Activated T-cell treated with anti-CD3 and anti-CD28 coated beads, Interleukin-2, amount 50 U/mL, for 48 hours (primary cell): ENCODE results near the gene TIMP4.

Source experiments
- DNase-seq, 2 experiments: peaks; one replicate each; pipeline ENCODE4 v3.0.0-alpha.2; 2020

TIMP4 gene

DNA sequence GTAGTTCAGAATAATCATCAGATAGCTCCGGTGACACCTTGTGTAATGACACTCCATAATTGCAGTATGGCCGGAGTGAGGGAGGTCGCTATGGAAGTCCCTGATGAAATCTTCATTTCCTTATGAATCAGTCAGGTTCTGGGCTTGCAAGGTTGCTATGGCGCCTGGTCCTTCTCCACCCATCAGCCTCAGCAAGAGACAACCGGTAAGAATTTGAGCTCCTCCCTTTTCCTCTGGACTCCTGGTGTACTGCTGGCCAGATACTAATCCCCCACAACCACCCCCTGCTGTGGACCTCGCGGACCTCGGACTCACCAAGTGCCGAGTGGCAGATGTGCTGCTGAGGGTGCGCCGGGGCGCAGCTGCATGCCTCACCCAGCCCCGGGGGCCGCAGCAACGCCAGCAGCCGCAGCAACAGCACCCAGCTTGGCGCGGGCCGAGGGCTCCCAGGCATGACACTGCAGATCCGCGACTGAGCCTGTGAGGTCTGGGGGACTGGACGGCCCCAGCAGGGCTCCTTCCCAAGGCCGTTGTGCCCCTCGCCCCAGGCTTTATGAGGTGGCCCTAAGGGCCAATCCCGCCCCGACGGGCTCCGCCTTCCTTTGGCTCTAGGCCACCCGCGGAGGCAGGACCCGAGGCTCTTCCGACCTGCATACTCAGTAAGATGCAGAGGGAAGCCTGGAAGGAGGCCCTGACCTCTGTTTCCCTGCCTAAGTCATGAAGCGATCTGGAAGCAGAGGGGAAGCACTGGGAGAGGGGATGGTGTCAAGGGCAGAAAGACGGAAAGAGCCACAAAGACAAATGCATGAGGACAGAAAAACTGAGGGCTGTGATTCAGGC, at the start of gene TIMP4:
Gene TIMP4, minus strand, starts transcription at position 526 of the 840 bp plus-strand sequence. Its CDS starts 72 bp downstream, at position 454.
- no peak for DNase-seq

DNA sequence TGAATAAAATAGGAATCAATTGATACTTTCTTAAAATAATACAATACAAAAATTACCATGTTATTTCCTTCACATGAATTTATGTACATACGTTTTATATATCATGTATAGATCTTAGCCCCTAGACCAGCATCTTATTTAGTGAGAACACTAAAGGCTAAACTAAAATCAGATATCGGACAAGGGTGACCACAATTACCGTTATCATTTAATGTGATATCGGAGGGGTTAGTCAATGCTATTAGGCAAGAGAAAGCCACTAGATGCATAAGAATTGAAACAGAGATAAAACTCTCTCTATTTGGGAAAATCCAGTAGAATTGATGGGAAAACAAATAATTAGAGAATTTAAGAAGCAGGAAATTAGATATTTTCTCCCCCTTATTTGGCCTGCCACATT, 46.5 kb upstream of the TIMP4 start:
- DNase-seq = no peak

DNA sequence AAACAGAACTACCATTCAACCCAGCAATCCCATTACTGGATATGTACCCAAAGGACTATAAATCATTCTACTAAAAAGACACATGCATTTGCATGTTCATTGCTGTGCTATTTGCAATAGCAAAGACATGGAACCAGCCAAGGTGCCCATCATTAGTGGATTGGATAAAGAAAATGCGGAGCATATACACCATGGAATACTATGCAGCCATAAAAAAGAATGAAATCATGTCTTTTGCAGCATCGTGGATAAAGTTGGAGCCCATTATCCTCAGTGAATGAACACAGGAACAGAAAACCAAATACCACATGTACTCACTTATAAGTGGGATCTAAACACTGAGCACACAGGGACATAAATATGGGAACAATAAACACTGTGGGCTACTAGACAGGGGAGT, 43.1 kb upstream of the TIMP4 start:
- no peak for DNase-seq

DNA sequence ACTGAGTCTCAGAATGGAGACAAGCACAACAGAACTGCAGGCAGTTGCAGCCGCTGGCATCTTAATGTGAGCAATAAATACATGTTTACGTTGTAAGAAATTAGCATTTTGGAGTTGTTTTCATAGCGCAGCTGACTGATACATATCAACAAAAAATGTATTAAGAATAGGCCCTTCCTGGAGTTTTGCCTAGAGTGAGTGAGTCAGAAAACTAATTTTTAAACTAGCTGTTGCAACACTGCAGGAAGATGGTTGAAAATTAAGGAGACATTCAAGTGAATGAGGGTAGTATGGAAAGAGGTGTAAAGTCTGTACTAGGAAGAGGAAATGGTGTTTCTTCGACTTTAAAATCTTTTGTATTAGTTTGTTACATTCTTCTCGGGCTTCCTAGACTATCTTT, 39.6 kb upstream of the TIMP4 start:
- no peak for DNase-seq

DNA sequence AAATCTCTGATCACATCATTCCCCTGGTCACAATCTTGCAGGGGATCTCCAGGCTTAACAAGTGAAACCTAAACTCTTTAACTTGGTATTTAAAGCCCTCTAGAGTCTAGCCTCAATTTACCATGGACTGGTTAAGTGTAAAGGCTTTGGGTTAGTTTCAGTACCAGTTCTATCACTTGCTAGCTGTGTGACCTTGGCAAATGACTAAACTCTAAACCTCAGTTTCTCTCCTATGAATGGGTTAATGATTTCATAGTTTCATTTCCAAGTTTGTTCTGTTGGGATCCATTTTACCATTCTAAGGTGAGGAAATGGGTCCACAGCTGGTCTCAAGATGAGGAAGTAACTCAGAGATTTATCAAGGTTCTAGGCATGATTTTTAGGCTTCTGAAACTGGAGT, 38.8 kb upstream of the TIMP4 start:
- DNase-seq = no peak

DNA sequence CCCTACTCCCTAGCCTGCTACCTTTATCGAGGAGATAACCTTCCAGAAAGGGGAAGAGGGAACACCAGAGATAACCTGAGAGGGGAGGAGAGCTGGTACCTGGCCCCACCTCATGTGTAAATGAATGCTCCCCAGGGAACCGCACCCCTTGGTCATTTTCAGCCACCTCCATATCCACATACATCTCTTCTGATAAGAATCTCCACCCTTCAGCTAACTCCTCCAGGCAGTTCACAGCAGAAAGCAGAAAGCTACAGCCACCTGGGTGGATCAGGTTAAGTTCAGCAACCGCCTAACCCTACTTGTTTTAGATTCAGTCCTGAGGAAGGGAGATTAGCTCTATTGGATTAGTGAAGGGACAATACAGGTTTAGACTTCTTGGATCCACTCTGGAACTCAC, 38.0 kb upstream of the TIMP4 start:
- no peak for DNase-seq

DNA sequence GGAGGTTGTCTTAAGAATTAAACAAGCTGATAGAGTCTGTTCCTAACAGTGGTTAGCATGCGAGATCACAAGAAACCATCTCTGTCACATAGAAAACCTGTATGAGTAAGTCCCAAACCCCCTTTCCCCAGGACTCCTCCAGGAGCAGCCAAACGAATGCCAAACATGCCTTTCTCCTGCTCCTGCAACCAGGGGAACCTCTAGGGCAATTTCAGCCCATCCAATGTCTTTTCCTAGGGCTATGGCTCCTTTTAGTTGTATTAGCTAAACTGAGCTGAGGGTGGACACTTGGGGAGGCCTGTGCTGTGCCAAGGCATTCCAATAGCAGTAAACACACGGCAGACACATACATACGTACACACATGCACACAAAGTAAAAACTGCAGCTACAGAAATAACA, 36.5 kb upstream of the TIMP4 start:
- no peak for DNase-seq

DNA sequence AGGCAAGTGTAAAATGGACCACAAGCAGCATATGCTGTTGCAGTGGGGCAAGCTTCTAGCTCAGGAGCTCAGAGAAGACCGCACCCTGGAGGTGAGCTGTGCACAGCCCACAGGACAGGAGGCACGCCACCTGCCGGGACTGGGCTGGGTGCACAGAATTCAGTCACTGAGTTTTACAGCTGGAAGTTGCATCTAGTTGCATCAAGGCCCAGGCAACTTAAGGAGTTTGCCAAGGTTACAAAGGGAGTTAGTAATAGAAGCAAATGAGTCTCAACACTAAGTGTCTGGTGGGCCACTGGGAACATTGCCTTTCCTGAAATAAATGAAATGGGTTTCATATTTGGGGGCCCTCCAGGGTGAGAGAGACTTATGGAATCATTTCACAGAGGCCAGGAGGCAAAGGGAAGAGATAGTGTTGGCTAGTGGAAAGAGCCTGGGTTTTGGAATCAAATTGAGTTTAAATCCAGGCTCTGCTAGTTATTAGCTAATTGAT, 36.0 kb upstream of the TIMP4 start:
- DNase-seq = peak in 1 of 2 experiments; percentile 66

DNA sequence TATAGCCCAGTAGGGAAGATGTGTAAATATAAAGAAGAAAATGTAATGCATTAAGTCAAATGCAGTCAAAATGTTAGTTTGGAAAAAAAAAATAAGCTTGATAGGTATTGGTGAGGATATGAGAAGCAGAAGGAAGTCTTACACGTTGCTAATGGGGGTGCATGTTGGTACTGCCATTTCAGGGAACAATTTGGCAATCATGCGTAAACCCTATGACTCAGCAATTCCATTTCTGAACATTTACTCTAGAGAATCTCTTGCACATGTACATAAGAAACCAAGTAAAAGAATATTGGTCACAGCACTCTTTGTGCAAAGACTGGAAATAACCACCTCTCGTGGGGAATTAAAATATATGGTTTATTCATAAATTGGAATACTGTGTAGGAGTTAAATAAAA, 35.5 kb upstream of the TIMP4 start:
- no peak for DNase-seq

DNA sequence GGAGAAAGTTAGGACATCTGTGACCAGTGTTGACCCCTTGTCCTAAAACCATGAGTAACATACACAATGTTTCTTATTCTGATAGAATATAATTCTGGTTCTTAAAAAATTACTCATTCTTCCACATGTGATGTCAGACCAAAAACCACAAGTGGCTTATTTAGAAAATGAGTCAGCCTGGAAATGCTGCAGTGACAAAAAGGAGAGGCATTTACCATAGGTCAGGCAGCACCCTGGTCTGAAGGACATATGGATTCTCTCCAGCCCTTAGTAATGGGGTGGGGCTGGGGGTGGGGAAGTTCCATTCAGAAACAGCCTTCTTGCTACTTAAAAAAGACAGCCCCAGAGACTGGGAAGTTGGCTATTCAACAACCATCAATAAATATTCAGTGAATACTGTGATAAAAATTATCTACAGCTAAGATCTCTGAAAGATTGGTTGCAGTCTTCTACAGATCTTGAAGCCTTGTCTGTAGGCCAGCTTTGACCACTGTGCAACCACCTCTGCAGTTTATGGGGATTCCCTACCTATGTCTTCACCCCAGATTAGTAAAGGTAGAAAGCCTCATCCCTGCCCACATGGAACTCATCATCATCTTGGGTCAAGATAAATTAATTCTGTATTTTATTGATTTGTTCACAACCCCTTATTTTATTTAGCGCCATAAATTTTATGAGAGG, 34.9 kb upstream of the TIMP4 start:
- DNase-seq = peak; percentile 70 to 76

DNA sequence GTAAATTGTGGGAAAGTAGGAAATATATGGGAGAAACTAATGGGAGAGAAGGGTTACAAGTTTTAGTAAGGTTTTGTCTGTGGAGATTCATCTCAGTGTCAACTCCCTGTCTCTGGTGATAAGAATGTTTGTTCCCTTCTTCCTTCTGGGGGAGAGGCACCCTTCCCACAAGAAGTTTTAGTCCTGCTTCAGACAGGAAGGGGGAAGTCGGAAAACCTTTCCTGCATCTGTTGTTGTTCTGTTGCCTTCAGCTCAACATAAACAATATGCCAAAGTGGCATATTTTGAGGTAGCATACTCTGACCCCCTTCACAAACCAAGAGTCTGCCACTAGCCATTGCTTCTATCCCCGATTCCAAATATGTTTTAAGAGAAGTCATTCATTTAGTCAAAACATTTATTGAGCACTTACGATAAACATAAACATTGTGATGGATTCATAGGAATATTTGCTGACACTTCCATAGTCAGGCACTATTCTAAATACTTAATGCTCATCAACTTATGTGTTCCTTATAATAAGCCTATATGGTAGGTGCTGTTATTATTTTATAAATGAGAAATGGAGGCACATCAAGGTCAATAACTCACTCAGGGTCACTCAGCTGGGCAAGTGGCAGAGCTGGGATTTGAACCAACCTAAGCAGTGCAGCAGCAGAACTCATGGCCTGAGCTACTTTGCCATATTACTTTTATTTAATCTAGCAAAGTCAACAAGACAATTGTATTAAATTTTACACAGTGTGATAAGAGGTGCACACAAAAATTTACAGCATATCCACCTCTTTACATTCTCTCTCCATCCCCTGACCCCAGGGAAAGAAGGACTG, 34.2 kb upstream of the TIMP4 start:
- DNase-seq = no peak

DNA sequence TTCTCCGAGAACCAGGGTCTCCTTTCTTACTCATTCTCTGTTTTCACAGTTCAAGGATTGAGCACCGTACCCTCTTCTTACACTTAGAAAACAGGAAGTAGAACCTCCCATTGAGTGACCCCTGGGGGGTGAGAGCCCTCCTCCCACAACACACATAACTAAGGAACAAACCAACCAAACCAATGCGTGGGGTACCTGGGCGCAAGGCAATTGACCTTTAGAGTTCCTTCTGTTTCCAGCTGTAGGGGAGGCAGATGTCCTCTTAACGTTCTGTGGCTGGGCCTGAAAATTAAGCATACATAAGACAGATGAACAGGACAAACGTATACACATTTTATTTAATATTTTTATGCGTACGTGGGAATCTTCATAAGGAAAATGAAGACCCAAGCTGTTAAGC, 33.5 kb upstream of the TIMP4 start:
- DNase-seq = no peak

DNA sequence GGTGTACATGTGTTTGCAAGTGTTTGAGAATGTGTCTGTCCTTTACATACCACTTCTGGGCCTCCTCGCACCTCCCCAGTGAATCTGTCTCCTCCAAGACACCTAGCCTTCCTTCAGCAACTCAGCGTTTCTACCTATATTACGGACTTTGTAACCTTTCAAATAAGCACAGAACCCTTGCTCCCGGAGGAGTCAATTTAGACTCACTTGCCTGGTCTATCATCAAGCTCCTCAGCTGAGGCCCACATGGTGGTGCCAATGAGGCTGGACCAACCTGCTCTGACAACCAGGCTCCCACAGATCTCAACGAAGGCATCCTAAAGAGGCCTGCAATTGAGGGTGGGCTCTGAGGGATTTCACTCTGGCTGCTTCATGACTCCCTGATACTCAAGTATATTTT, 32.8 kb upstream of the TIMP4 start:
- DNase-seq = no peak

DNA sequence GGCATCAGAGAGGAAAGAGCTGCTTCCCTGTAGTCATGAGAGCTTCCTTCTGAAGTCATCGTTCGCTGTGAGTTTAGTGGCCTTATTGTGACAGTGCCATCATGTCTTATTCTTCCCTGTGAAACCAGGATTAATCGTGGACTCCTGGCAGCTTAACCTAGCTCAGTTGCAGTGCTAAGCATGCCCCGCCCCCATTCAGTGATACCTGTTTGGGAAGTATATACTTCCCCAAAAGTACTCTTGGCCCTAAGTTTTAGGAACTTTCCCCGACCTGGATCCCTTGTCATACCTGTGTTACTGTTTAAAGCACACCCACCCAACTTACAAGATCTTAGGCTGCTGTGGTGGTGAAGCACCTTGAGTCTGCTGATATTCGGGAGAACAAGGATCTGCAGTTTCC, 32.1 kb upstream of the TIMP4 start:
- no peak for DNase-seq

DNA sequence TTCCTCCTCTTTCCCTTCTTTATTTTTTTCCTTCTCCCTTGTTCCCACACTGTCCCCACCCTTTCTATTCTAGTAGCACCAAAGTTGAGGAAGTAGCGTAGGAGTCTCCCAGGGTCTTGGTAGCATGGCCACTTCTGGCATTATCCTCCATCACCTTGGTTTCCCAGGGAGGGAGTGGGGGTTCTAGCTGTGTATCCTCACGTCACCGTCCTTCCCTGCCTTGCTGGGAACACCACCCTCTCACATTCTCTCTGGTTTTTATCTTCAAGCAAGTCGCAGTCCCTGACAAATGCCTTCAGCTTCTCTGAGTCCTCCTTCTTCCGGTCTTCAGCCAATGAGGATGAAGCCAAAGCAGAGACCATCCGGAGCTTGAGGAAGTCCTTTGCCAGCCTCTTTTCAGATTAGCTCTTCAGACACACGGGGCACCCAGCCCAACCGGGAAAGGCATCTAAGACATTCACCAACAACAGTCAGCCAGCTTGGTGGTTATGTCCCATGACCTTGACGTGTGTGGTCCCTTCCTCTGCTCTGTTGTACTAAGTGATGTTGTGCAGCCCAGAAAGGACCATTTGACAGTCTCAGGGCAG, 31.6 kb upstream of the TIMP4 start:
- DNase-seq = no peak

DNA sequence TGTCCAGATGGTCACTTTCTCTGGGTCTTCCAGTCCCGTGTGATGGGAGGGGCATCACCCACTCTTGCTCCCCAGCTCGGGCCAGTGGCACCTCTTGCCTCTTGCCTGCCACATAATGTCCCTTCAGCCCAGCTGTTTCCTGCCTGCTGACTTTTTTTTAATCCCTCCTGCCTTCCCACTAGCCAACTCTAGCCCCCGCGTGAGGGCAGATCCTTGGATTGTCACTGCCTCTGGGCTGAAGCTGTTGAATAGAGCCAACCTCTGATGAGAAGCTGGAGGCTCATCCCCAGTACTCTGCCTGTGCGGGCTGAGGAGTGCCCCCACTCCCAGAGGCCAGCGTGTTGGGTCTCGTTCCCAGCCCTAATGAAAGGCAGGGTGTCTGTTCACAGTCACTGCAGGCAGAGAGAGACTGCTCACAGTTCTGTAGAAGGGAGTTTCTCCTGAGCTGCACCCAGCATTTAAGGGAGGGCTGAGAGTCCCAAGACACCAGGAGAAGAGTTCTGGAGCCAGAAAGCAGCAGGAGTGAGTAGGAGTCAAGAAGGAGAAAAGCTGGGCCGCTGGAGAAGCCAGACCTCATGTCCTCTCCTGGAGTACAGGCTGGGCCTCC, 30.1 kb upstream of the TIMP4 start:
- DNase-seq = no peak

DNA sequence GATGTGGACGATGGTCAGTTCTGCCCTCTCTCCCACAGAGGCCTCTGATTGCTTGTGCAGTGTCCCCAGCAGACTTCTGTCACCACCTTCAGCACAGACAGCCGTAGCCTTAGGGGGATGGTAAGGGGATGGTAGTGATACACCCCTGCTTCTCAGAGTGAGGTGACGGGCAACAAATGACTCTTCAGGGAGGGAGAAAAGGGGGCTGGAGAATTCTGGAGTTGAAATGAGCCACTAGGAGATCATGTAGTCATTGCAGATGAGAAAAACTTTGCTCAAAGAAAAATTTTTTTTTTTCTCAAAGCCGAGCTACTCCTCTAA, 29.6 kb upstream of the TIMP4 start:
- peak in 1 of 2 experiments; percentile 59 for DNase-seq

DNA sequence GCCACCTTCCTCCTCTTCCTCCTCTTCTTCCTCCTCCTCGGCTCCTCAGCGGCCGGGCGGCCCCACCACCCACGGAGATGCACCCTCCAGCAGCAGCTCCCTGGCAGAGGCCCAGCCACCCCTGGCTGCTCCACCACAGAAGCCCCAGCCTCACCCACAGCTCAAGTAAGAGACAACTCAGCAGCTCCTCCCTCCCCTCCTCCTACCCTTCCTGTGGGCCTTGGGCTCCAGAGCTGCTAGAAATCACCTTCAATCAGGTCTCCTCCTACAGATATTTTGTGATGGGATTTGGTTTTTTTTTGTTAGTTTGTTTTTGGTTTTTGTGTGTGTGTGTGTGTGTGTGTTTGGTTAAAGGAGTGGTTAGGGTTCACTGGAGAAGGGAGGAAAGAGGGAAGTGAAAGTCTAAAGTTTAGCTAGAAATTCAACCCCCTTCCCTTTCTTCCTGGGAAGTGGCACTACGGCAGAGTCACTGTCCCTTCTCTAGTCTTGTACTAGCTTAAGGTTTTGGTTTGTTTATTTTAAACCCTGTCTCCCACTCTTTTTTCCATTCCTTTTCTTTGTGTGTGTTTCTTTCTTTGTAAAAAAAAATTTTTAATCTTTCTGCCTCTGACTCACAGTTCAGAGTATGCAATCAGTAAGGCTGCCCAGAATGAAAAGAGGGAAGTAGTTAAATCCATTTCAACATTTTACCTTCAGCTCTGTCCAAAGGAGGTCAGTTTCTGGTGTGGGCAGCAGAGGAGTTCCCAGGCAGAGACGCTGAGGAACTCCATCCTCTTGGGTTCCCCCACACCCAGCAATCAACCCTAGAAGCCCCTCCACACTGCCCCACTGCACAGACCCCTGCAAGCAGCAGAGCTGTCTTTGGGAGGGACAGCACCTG, 29.0 kb upstream of the TIMP4 start:
- peak; percentile 85 to 88 for DNase-seq

DNA sequence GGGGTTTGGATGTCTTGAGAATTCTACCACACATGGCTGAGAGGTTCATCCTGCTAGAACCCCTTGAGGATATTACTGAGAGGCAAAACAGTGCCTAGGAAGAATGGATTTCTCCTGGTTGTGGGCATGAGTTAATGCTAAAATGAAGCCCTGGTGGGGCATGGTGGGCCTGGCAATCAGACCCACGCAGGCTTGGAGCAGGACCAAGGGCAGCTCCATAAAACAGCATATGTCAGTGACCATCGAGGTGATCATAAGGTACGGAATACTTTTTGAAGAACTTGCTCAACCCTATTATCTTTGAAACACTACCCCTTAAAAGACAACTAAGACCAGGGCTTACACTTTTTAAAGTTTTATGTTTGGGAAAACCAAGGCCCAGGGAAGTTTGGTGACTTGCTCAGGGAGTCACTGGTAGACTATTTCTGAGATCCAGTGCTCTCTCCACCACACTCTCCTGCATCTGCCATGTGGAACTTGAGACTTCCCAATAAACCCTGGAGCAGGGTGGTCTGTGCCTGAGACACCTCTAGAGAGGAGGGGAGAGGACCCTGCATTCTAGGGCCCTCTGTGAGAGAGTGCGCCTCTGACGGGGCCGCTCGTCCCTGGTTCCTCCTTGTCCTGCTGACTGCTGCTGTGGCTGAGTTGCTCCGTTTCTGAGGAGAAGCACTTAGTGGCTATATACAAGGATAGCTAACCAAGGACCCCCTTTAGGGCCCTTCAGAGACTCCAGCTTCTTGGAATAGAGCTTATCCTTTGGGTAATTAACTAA, 28.0 kb upstream of the TIMP4 start:
- no peak for DNase-seq

DNA sequence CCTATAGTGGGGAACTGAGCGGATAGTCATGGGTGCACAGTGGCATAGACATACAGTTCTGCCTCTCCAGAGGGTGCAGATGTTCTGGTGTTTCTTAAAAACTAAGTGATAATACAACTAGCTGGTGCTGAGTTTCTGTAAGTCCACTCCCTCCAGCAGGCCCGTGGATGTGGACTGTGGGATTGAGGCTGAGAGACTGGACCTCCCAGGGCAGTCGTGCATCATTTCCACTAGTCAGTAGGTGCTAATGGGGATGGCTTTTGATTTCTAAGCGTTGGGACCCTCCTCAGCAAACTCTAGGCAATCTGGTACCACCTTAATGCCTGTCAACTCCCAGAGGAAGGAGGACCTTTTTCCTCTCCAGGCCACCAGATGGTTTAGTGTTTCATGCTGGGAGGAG, 27.3 kb upstream of the TIMP4 start:
- no peak for DNase-seq

DNA sequence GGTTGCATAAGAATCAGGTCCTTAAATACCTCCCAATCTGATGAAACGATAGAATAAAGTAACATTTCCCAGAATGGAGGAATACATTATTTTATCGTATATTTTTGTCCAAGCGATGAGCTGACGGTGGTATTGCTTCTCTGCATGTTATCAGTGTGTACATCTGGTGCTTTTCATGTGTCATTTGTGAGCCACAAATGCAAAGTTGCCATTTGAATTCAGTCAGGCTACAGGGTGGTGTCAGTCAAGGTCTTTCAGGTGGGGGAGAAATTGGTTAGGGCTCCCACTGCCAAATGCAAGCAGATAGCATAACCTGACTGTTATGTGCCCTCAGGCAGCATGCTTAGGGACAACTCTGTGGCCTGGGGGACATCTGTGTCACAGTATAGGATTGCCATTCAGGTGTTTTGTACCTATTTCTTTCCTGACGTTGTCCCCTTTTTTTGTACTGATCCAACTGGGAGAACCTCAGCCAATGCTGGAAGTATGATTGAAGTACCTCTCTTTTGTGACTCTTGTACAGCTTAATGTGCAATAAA, 26.5 kb upstream of the TIMP4 start:
- no peak for DNase-seq
